Right lobe of liver (tissue), 4 donors: Measurements from ENCODE around the gene KY.

Experiments
- POLR2A ChIP-seq: fragments of 450-650 bp; IDR thresholded peaks from one replicate; pipeline ENCODE4 v1.6.1; 2017; ENCODE audit warnings: antibody characterized with exemption, mild to moderate bottlenecking
- TF ChIP-seq, protein P1 (sequence below), 4 donors: fragments of 200-600 bp in 3 of 4; fragments of 450-650 bp in 1 of 4; IDR thresholded peaks; one replicate each; pipeline versions ENCODE4 v1.5.1 to v1.8.0; 2016 to 2022; ENCODE audit warnings: antibody characterized with exemption in 4 of 4, mild to moderate bottlenecking in 2 of 4
- donor health status: DM: no; HTN: no; CAD: no.
- donor health status: DM: no; HTN: no; CAD: no.
- donor health status: DM: no; HTN: yes; CAD: no.

GRCh38 chr3:134619301-134619615 is 31.6 kb downstream of the KY start:
- TF ChIP-seq, protein P1, sequence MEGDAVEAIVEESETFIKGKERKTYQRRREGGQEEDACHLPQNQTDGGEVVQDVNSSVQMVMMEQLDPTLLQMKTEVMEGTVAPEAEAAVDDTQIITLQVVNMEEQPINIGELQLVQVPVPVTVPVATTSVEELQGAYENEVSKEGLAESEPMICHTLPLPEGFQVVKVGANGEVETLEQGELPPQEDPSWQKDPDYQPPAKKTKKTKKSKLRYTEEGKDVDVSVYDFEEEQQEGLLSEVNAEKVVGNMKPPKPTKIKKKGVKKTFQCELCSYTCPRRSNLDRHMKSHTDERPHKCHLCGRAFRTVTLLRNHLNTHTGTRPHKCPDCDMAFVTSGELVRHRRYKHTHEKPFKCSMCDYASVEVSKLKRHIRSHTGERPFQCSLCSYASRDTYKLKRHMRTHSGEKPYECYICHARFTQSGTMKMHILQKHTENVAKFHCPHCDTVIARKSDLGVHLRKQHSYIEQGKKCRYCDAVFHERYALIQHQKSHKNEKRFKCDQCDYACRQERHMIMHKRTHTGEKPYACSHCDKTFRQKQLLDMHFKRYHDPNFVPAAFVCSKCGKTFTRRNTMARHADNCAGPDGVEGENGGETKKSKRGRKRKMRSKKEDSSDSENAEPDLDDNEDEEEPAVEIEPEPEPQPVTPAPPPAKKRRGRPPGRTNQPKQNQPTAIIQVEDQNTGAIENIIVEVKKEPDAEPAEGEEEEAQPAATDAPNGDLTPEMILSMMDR (IDR thresholded peaks at IDR 0.05), result no peak
- TF ChIP-seq POLR2A, result no peak
